GM23248 (cell line): ENCODE results near the gene GCNA.

Experiments
- EZH2 ChIP-seq: fragments of 200-600 bp; sonication (generic); IDR thresholded peaks from 2 replicates; pipeline ENCODE4 v1.6.1; 2018; ENCODE audit warnings: antibody characterized with exemption, mild to moderate bottlenecking; ENCODE audit not compliant: insufficient read depth, poor library complexity, severe bottlenecking
- EZH2phosphoT487 ChIP-seq: fragments of 200-600 bp; sonication (generic); IDR thresholded peaks from 2 replicates; pipeline ENCODE4 v1.6.1; 2018; ENCODE audit warnings: antibody characterized with exemption, moderate library complexity, mild to moderate bottlenecking, low read depth; ENCODE audit not compliant: insufficient read depth

GRCh38 chrX:71581210-71581609, 3.0 kb downstream of the GCNA start:
- TF ChIP-seq EZH2phosphoT487 (no peak), EZH2 (no peak)
